NCI-H1694 treated with DMSO at 0.1 percent for 48 hours (cell line): ENCODE measurements around the gene PCDHGB1.
"Not testable (repeated sequence)": the region's sequence is repeated elsewhere in the genome, so short reads cannot be mapped to it uniquely, and the experiment has no call there.

Source experiments
- DNase-seq: peaks from one replicate; lab custom pipeline; 2025; lab: John Stamatoyannopoulos, UW

PCDHGB1 gene

DNA sequence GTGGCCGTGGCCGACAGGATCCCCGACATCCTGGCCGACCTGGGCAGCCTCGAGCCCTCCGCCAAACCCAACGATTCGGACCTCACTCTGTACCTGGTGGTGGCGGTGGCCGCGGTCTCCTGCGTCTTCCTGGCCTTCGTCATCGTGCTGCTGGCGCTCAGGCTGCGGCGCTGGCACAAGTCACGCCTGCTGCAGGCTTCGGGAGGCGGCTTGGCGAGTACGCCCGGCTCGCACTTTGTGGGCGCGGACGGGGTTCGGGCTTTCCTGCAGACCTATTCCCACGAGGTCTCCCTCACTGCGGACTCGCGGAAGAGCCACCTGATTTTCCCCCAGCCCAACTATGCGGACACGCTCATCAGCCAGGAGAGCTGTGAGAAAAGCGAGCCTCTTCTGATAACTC is 3.9 kb upstream of the PCDHGB1 start:
- not testable (repeated sequence) for DNase-seq

GRCh38 chr5:141351591-141351990 is 1.7 kb downstream of the PCDHGB1 start:
- DNase-seq, result no peak

DNA sequence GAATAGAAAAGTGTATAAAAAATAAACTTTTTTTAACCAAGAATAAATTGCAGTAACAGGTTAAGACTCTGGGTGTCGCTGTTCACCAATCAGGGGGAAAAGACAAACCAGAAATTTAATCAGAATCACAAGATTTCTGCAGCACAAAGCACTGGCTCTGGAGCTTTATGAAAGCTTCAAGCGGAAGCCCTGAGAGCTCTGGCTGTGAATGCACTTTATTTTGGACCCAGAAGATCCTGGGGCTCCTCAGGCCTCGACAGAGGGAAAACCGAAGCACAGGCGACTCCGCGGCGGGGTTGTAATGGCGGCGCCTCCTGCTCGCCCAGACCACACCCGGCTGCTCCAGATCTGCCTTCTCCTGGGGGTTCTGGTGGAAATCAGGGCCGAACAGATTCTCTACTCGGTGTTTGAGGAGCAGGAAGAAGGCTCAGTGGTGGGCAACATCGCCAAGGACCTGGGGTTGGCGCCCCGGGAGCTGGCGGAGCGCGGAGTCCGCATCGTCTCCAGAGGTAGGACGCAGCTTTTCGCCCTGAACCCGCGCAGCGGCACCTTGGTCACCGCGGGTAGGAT is 5.1 kb downstream of the PCDHGB1 start, which contains the start of gene PCDHGA4:
TSS of gene PCDHGA4 (plus strand) at position 122 of the 570 bp plus-strand sequence. CDS start at position 209, 87 bp downstream.
- no peak for DNase-seq

DNA sequence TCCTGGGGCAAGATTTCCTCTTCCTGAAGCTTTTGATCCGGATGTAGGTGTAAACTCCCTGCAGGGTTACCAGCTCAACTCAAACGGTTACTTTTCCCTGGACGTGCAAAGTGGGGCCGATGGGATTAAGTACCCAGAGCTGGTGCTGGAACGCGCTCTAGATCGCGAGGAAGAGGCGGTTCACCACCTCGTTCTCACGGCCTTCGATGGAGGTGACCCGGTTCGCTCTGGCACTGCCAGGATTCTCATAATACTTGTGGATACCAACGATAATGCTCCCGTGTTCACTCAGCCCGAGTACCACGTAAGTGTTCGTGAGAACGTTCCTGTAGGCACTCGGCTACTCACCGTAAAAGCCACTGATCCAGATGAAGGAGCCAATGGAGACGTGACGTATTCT is 5.7 kb downstream of the PCDHGB1 start:
- DNase-seq, result no peak

GRCh38 chr5:141356133-141356532 is 6.2 kb downstream of the PCDHGB1 start:
- DNase-seq, result no peak

DNA sequence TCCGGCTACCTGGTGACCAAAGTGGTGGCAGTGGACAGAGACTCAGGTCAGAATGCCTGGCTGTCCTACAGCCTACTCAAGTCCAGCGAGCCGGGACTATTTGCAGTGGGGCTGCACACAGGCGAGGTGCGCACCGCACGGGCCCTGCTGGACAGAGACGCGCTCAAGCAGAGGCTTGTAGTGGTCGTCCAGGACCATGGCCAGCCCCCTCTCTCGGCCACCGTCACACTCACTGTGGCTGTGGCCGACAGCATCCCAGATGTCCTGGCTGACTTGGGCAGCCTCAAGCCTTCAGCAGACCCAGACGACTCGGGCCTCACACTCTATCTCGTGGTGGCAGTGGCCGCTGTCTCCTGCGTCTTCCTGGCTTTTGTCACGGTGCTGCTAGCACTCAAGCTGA is 7.1 kb downstream of the PCDHGB1 start:
- DNase-seq, result no peak

GRCh38 chr5:141359790-141360426 is 10.0 kb downstream of the PCDHGB1 start, which contains the start of gene PCDHGB2:
Gene PCDHGB2, plus strand, starts transcription at chr5:141359994. Its CDS starts 142 bp downstream, at chr5:141360136.
- peak; percentile 32 for DNase-seq

- no peak for DNase-seq
These were observed 10.8 kb downstream of the PCDHGB1 start for GRCh38 chr5:141360685-141361084.

DNA sequence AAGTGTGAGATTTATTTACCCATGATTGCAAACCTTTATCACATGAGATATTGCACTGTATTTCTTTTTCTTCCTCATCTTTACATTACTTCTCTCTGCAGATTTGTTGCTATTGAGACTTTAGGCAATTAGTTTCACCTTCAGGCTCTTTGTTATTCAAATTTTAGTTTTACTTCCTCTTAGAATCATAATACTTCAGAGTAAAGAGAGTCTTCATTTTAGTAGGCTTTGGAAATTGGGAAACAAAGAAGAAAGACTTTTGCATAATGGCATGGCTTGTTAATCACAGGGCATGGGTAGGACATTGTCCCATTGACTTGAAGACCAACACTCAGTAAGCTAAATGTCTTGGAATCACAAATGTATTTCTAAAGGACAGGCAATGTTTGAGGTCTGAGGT is 12.8 kb downstream of the PCDHGB1 start:
- DNase-seq, result no peak

- no peak for DNase-seq
These were observed 14.2 kb downstream of the PCDHGB1 start, which contains the start of gene PCDHGA5 for GRCh38 chr5:141363952-141364660. Gene PCDHGA5, plus strand, starts transcription at chr5:141364162. Its CDS starts 169 bp downstream, at chr5:141364331.

GRCh38 chr5:141366016-141366896 is 16.4 kb downstream of the PCDHGB1 start:
- no peak for DNase-seq

DNA sequence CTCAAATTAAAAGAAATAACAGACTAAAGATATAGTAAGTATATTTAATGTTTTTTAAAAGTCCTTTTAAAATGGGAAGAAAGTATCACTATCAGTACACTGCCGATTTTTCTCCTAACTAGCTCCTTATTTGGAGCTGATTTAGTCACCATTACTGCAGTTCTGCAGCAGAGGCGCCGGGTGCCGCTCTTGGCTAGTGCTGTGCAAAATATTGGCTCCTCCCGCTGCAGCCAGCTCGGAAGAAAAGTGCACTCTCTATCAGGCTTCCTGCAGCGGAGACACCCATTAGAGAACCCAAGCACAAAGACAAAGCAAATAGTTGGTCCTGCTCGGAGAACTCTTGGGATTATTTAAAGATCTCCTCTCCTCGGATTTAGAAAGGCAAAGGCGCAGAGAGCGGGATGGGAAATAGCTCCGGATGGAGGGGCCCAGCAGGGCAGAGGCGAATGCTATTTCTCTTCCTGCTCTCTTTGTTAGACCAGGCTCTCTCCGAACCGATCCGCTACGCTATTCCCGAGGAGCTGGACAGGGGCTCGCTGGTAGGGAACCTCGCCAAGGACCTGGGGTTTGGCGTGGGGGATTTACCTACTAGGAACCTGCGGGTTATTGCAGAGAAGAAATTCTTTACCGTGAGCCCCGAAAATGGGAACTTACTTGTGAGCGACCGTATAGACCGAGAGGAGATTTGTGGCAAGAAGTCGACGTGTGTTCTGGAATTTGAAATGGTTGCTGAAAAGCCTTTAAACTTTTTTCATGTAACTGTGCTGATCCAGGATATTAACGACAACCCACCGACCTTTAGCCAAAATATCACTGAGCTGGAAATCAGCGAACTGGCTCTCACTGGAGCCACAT is 20.3 kb downstream of the PCDHGB1 start, which contains the start of gene PCDHGB3:
TSS of gene PCDHGB3 (plus strand) at position 249 of the 855 bp plus-strand sequence. CDS start at position 402, 153 bp downstream.
- DNase-seq, result no peak

GRCh38 chr5:141371572-141372475 is 21.9 kb downstream of the PCDHGB1 start:
- no peak for DNase-seq

DNA sequence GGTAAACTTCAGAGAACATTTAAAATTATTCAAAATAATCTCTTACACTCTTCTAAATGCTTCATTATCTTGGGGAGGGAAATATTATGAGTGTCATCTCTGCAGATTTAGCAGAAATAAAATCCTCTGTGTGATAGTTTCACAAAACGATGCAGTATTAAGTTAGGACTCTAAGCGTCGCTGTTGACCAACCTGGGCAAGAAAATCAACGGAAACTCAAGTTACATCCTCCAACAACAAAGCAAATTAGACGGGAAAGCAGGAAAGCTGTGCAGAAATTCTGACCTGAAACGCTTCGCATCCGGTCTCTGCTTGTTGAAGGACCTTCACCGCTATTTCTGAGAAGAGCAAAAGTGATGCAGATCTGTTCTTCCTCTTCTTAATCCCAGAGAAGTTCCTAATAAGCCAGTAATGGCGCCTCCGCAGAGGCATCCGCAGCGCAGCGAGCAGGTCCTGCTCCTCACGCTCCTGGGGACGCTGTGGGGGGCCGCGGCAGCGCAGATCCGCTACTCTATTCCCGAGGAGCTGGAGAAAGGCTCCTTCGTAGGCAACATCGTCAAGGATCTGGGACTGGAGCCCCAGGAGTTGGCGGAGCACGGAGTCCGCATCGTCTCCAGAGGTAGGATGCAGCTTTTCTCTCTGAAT is 23.9 kb downstream of the PCDHGB1 start, which contains the start of gene PCDHGA6:
TSS of gene PCDHGA6 (plus strand) at position 219 of the 645 bp plus-strand sequence. CDS start at position 412, 193 bp downstream.
- DNase-seq, result no peak

GRCh38 chr5:141374627-141375026 is 24.7 kb downstream of the PCDHGB1 start:
- DNase-seq, result no peak

DNA sequence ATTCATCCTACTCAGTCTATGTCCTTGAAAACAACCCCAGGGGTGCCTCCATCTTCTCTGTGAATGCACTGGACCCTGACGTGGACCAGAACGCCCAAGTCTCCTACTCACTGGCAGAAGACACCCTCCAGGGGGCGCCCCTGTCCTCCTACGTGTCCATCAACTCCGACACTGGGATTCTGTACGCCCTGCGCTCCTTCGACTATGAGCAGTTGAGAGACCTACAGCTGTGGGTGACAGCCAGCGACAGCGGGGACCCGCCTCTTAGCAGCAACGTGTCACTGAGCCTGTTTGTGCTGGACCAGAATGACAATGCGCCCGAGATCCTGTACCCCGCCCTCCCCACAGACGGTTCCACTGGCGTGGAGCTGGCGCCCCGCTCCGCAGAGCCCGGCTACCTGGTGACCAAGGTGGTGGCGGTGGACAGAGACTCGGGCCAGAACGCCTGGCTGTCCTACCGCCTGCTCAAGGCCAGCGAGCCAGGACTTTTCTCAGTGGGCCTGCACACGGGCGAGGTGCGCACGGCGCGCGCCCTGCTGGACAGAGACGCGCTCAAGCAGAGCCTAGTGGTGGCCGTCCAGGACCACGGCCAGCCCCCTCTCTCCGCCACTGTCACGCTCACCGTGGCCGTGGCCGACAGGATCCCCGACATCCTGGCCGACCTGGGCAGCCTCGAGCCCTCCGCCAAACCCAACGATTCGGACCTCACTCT is 25.7 kb downstream of the PCDHGB1 start:
- not testable (repeated sequence) for DNase-seq

DNA sequence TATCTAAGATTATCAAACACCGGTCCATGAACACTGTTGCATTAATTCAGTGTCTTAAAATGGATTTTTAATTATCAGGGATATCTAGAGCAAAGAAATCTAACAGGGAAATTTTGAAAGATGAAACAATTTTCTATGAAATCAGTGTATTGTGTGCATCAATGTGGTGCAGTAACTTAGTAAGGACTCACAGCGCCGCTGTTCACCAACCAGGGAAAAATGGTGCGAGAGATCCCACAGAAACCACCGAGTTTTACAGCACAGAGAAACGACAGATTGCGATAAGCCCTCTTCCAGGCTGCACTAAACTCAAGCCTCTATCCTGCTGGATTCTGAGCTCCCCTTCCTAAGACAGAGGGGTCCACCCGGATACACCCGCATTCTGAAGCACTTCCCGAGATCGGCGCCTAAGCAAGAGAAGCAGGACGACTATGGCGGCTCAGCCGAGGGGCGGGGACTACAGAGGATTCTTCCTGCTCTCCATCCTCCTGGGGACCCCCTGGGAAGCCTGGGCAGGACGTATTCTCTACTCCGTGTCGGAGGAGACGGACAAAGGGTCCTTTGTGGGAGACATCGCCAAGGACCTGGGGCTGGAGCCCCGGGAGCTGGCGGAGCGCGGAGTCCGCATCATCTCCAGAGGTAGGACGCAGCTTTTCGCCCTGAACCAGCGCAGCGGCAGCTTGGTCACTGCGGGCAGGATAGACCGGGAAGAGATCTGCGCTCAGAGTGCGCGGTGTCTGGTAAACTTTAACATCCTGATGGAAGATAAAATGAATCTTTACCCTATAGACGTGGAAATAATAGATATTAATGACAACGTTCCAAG is 32.8 kb downstream of the PCDHGB1 start, which contains the start of gene PCDHGA7:
TSS of gene PCDHGA7 (plus strand) at position 274 of the 826 bp plus-strand sequence. CDS start at position 432, 158 bp downstream.
- no peak for DNase-seq
